Psoas muscle (tissue), 8 donors: ENCODE results near the gene SH3RF3. TPM values are rescaled to one million over a fixed set of nuclear protein-coding genes. Genes with fewer than 3 reads are reported as not detected.

Experiments
- ATAC-seq, 4 donors: fragments of 200-7000 bp; cut with Tn5 transposase; one replicate each; pipeline ENCODE4 v1.9.1; 2020; ENCODE audit warnings: moderate library complexity in 3 of 4, mild to moderate bottlenecking in 2 of 4
- DNase-seq, 2 donors: peaks; one replicate each; pipeline ENCODE4 v3.0.0-alpha.2; 2020
- H3K27ac ChIP-seq: fragments of 200-600 bp; one replicate; pipeline ENCODE4 v1.8.0; 2022
- H3K27me3 ChIP-seq, 3 donors: fragments of 200-600 bp in 1 of 3; one replicate each; pipeline versions ENCODE4 v1.6.1 to v1.8.0; 2013 to 2022; ENCODE audit warnings: low read length in 2 of 3, mild to moderate bottlenecking in 2 of 3, moderate library complexity in 1 of 3; ENCODE audit not compliant: insufficient read depth in 3 of 3
- H3K36me3 ChIP-seq, 2 donors: fragments of 200-600 bp in 1 of 2; one replicate each; pipeline versions ENCODE4 v1.6.1 to v1.8.0; 2013 to 2022; ENCODE audit warnings: low read depth in 1 of 2, mild to moderate bottlenecking in 1 of 2, moderate library complexity in 1 of 2; ENCODE audit not compliant: insufficient read depth in 1 of 2
- H3K4me1 ChIP-seq: fragments of 200-600 bp; one replicate; pipeline ENCODE4 v1.8.0; 2022
- H3K4me3 ChIP-seq: fragments of 200-600 bp; one replicate; pipeline ENCODE4 v1.8.0; 2022; ENCODE audit warnings: mild to moderate bottlenecking
- H3K9me3 ChIP-seq: fragments of 200-600 bp; one replicate; pipeline ENCODE4 v1.8.0; 2022
- WGBS, 3 donors: extraction: QIAGEN DNeasy Blood & Tissue Kit; methylation state at CpG; one replicate each; pipeline versions ENCODE4 v1.1.6 to v1.1.7; 2013; 5-methylcytosine and 5-hydroxymethylcytosine counted together
- intact Hi-C, 2 donors: fragments of 100-400 bp; cut with DNase I; formaldehyde crosslinking; loops; one replicate each; pipeline versions ENCODE4 v1.11.0 to v1.14.2; 2022
- polyA plus RNA-seq, 3 donors: library from polyadenylated mRNA; stranded (reverse); fragments of 200-250 nt; gene quantifications; one replicate each; pipeline ENCODE4 v1.2.3, GENCODE V29; 2013
- total RNA-seq, 4 donors: library from RNA; stranded (reverse); fragmentation: NEBNext Ultra II Directional in 2 of 4; extraction: Animal tissue kit (Norgen Biotek cat#: 25700) in 2 of 4; gene quantifications; one replicate each; pipeline versions ENCODE4 v1.2.1 to v1.2.4, GENCODE V29; 2021 to 2023
- TF ChIP-seq, protein P1 (sequence below): fragments of 200-600 bp; IDR thresholded peaks from one replicate; pipeline ENCODE4 v1.8.0; 2022; ENCODE audit warnings: antibody characterized with exemption
- donor health status: healthy with polysubstance abuse.
- donor health status: DM: no; HTN: no; CAD: no; lungs with moderate emphysema.
- donor health status: Bipolar disorder and iron deficiency.
- donor health status: healthy.
- donor health status: DM: yes; HTN: yes; CAD: no.
- donor health status: DM: no; HTN: no; CAD: no.
- donor health status: DM: no; HTN: no; CAD: no.
- donor health status: DM: yes; HTN: yes; CAD: no.

The SH3RF3 gene
- total and polyA plus RNA-seq, 7 donors = 4.6 to 27.0 (median 9.0) TPM

DNA sequence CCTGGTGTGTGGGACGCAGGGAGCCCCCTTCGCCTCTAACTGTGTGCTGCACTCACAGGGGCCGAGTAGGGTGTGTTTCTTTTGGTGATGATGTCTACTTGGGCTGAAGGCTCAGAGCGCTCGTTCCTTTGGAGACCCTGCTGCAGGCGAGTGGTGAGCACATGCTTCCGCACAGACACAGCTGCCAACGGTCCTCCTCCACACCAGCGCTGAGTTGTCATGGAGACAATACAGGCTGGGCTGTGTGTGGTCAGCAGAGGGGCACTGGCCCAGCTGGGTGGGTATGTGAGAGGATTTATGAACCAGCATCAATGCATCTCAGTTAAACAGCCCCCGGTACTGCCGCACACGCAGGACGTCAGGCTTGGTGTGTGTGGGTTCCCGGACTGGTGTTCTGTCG, 143.5 kb downstream of the SH3RF3 start:
- TF ChIP-seq, protein P1, sequence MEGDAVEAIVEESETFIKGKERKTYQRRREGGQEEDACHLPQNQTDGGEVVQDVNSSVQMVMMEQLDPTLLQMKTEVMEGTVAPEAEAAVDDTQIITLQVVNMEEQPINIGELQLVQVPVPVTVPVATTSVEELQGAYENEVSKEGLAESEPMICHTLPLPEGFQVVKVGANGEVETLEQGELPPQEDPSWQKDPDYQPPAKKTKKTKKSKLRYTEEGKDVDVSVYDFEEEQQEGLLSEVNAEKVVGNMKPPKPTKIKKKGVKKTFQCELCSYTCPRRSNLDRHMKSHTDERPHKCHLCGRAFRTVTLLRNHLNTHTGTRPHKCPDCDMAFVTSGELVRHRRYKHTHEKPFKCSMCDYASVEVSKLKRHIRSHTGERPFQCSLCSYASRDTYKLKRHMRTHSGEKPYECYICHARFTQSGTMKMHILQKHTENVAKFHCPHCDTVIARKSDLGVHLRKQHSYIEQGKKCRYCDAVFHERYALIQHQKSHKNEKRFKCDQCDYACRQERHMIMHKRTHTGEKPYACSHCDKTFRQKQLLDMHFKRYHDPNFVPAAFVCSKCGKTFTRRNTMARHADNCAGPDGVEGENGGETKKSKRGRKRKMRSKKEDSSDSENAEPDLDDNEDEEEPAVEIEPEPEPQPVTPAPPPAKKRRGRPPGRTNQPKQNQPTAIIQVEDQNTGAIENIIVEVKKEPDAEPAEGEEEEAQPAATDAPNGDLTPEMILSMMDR = no peak
- 88 to 89% (median 88%) methylated on average over 15 of the region's 15 CpGs for WGBS, 3 donors
- Histone ChIP-seq H3K4me3 (no peak overlapping the region), H3K27me3 (no peaks in the 10 kb centered on the region), H3K4me1 (no peaks in the 10 kb centered on the region), H3K9me3 (no peaks in the 10 kb centered on the region), H3K27ac (no peak overlapping the region), H3K36me3 (no peaks in the 10 kb centered on the region)
- ATAC-seq (no peak), DNase-seq (no peak)
- intact Hi-C loops = no loop called here

DNA sequence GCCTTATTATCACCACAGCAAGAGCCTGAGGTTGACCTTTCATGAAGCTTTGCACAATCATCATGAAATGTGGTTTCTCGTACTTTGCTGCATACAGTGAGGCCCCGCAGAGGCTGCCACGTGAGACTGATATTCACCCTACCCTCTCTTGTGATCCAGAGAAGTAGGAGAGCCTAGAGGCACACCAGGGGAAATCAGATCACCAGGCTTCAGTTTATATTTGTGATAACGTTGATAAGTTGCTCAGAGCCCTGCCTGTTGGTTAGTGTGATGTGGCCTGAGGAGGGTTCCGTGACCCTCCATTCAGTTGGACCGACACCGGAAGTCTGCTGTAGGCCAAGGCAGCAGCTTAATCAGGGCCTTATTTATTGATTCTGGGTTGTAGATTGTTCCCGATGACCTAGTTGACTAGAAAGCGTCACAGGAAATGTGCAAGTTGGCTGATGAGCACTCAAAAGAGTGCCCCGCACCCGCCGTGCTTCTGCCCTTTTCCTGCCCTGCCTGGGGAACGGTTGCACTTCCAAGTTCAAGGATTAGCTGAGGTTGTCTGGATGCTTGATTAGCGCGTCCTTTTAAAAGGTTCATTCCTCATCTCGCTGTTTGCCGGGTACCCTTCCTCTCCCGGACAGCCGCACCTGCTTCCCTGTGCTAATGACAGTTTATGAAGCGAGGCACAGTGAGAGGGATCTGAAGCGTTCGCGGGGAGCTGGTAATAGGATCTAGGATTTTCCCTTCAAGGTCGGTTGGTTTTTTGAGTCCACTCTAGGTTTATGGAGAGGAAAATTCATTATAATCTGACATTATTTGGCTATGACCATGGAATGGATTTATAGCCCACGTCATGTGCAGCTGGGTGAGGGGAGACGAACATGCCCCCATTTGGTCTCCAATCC, 146.4 kb downstream of the SH3RF3 start:
- ATAC-seq (no peak), DNase-seq (no peak)
- 84 to 86% (median 86%) methylated on average over 26 of the region's 26 CpGs for WGBS, 3 donors
- Histone ChIP-seq H3K27me3 (no peaks in the 10 kb centered on the region), H3K4me3 (no peak overlapping the region), H3K4me1 (no peaks in the 10 kb centered on the region), H3K36me3 (no peaks in the 10 kb centered on the region), H3K9me3 (no peaks in the 10 kb centered on the region), H3K27ac (no peak overlapping the region)
- intact Hi-C loops = no loop called here
- TF ChIP-seq, protein P1 = no peak

DNA sequence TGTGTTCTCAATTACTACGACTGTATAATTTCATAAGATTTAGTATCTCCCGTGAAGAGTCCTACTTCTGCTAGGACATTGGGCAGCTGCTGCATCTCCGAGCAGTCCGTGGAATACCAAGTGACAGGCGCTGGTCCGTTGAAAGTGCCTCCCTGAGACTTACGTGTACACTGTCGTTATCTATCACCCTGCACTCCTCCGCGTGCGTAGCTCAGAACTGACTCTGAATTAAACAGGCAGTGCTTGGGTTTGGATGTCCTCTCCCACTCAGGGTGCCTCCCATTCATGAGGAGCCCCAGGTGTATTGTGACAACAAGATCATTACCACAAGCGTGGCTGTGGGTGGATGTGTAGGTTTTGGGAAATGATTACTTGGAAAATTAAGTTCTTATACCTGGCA, 148.4 kb downstream of the SH3RF3 start:
- H3K27ac ChIP-seq = no peak overlapping the region
- DNase-seq = no peak

DNA sequence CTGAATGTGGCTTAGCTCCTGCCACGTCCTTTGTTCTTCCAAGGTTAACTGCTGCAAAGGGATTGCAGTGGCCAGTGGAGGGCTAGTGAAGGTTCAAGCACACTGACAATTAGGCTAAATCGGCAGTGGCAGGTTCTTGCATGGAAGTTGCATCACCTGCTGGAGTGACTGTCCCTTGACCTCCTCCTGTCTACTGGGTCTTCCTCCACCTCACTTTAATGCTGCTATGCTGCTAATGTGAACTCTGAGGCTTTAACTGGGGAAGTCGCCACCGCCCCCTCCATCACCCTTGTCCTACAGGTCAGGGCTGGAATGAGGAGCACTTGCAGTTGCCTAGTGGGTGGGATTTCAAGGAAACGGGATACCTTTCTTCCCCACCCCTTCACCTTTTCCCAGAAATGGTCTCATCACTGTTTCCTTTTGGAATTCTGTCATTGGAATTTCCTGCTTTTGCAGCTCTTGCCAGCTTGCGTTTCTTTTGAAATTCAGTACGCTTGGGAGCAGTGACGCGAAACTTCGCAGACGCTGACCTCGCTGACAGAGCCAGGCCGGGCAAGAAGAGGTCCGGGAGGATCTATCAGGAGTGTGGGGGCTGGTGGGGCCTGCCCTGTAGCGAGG, 150.3 kb downstream of the SH3RF3 start:
- intact Hi-C loops = no loop called here
- DNase-seq (no peak), ATAC-seq (no peak)

More for the DNA sequence above, 148.4 kb downstream of the SH3RF3 start:
- intact Hi-C loops = no loop called here
- peaks cover 3% of the 10 kb centered on the region for H3K4me1 ChIP-seq
- no peaks in the 10 kb centered on the region for H3K36me3 ChIP-seq
- H3K4me3 ChIP-seq = no peak overlapping the region
- H3K27me3 ChIP-seq = no peaks in the 10 kb centered on the region
- H3K9me3 ChIP-seq = no peaks in the 10 kb centered on the region
- TF ChIP-seq, protein P1 = no peak
- WGBS, 3 donors = 69 to 86% (median 82%) methylated on average over 12 of the region's 12 CpGs
- no peak for ATAC-seq

More for the DNA sequence above, 150.3 kb downstream of the SH3RF3 start:
- H3K27ac ChIP-seq = no peak overlapping the region
- H3K36me3 ChIP-seq = no peaks in the 10 kb centered on the region
- H3K4me1 ChIP-seq = peaks cover 4% of the 10 kb centered on the region
- H3K4me3 ChIP-seq = no peak overlapping the region
- 74 to 80% (median 77%) methylated on average over 15 of the region's 15 CpGs for WGBS, 3 donors
- H3K27me3 ChIP-seq = no peaks in the 10 kb centered on the region
- H3K9me3 ChIP-seq = no peaks in the 10 kb centered on the region
- TF ChIP-seq, protein P1 = no peak
